H1 (cell line): ENCODE results near the gene ANXA6. TPM values are rescaled to one million over a fixed set of nuclear protein-coding genes. Genes with fewer than 3 reads are reported as not detected.
A peak's percentile ranks its signal among the peaks of the same experiment; 100 is the strongest.

Experiments
- CTCF ChIA-PET: fragments of 300-600 bp; sonication (Branson Sonifier 250); formaldehyde crosslinking; loops from one replicate; lab custom pipeline; 2021; ENCODE audit not compliant: partially characterized antibody; lab: Charles Lee
- POLR2A ChIA-PET: fragments of 300-600 bp; sonication (Branson Sonifier 250); formaldehyde crosslinking; loops from one replicate; lab custom pipeline; 2021; ENCODE audit warnings: inconsistent platforms; ENCODE audit not compliant: partially characterized antibody; lab: Charles Lee
- DNase-seq, 2 experiments: peaks; one replicate each; pipeline versions ENCODE4 v3.0.0 to v3.0.0-alpha.2; 2010 to 2022; ENCODE audit warnings: low spot score in 2 of 2, low read depth in 1 of 2, mixed read lengths in 1 of 2
- FAIRE-seq: peaks from 2 replicates; lab custom pipeline; 2011; peaks lifted over from hg19 to GRCh38; lab: Jason Lieb, UNC
- H2AFZ ChIP-seq: 2 replicates; pipeline ENCODE4 v1.8.1; 2012; ENCODE audit warnings: low read length, inconsistent platforms
- H2AK5ac ChIP-seq: 2 replicates; pipeline ENCODE4 v1.6.1; 2013; ENCODE audit warnings: low read depth, low read length
- H2BK120ac ChIP-seq: replicated peaks from 2 replicates; pipeline ENCODE3; 2013; ENCODE audit warnings: low read depth, low read length, inconsistent platforms
- H2BK12ac ChIP-seq: 2 replicates; pipeline ENCODE4 v1.6.1; 2013; ENCODE audit warnings: low read depth, low read length
- H2BK15ac ChIP-seq: 2 replicates; pipeline ENCODE4 v1.6.1; 2013; ENCODE audit warnings: low read length
- H2BK20ac ChIP-seq: 2 replicates; pipeline ENCODE4 v1.6.1; 2013; ENCODE audit warnings: low read length
- H2BK5ac ChIP-seq: 2 replicates; pipeline ENCODE4 v1.6.1; 2013; ENCODE audit warnings: low read depth, low read length
- H3K14ac ChIP-seq: 2 replicates; pipeline ENCODE4 v1.6.1; 2013; ENCODE audit warnings: inconsistent platforms; ENCODE audit not compliant: insufficient read length
- H3K18ac ChIP-seq: 2 replicates; pipeline ENCODE4 v1.6.1; 2013; ENCODE audit warnings: low read length; ENCODE audit errors: extremely low read depth
- H3K23ac ChIP-seq: 2 replicates; pipeline ENCODE4 v1.6.1; 2013; ENCODE audit warnings: inconsistent platforms; ENCODE audit not compliant: insufficient read length
- H3K23me2 ChIP-seq: 2 replicates; pipeline ENCODE4 v1.6.1; 2013; ENCODE audit warnings: low read depth, low read length
- H3K27ac ChIP-seq: 2 replicates; pipeline ENCODE4 v1.6.1; 2011; ENCODE audit warnings: low read depth, low read length, inconsistent platforms
- H3K27me3 ChIP-seq, 4 experiments: replicated peaks in 1 of 4; 1 replicate in 1 of 4; 2 replicates in 3 of 4; pipeline versions ENCODE4 v1.6.1 to v1.8.1; 2011 to 2013; ENCODE audit warnings: low read length in 3 of 4, mild to moderate bottlenecking in 3 of 4, inconsistent platforms in 2 of 4, mixed read lengths in 2 of 4, moderate library complexity in 1 of 4; ENCODE audit not compliant: control insufficient read depth in 3 of 4, insufficient read depth in 3 of 4; ENCODE audit errors: extremely low read depth in 1 of 4
- H3K36me3 ChIP-seq, 4 experiments: 2 replicates each; pipeline versions ENCODE4 v1.6.1 to v1.8.1; 2011 to 2013; ENCODE audit warnings: mild to moderate bottlenecking in 4 of 4, low read length in 3 of 4, moderate library complexity in 2 of 4, control low read depth in 1 of 4, inconsistent platforms in 1 of 4; ENCODE audit not compliant: insufficient read depth in 4 of 4, control insufficient read depth in 2 of 4
- H3K4ac ChIP-seq: replicated peaks from 2 replicates; pipeline ENCODE3; 2013; ENCODE audit warnings: low read length, low read depth, mixed read lengths, inconsistent platforms; ENCODE audit not compliant: insufficient read length
- H3K4me1 ChIP-seq, 4 experiments: replicated peaks in 1 of 4; 1 replicate in 1 of 4; 2 replicates in 3 of 4; pipeline versions ENCODE4 v1.6.1 to v1.8.1; 2011 to 2013; ENCODE audit warnings: low read length in 3 of 4, inconsistent platforms in 2 of 4, mixed read lengths in 1 of 4; ENCODE audit not compliant: insufficient read depth in 4 of 4, control insufficient read depth in 3 of 4
- H3K4me2 ChIP-seq, 2 experiments: 2 replicates each; pipeline versions ENCODE4 v1.6.1 to v1.8.1; 2011 to 2013; ENCODE audit warnings: low read depth in 2 of 2, low read length in 2 of 2, control low read depth in 1 of 2, inconsistent platforms in 1 of 2, mild to moderate bottlenecking in 1 of 2; ENCODE audit not compliant: insufficient read depth in 1 of 2
- H3K4me3 ChIP-seq, 4 experiments: fragments of 200-600, 300-600 bp in 1 of 4; sonication (generic), shearing (Covaris generic), sonication (Bioruptor Twin) in 1 of 4; 2 replicates each; pipeline versions ENCODE4 v1.5.1 to v1.8.1; 2011 to 2016; ENCODE audit warnings: low read length in 4 of 4, low read depth in 3 of 4, control low read depth in 2 of 4, inconsistent platforms in 2 of 4, mild to moderate bottlenecking in 2 of 4, mixed read lengths in 1 of 4, moderate library complexity in 1 of 4; ENCODE audit not compliant: insufficient read depth in 2 of 4; ENCODE audit errors: extremely low read depth in 1 of 4
- H3K56ac ChIP-seq: replicated peaks from 2 replicates; pipeline ENCODE3; 2013; ENCODE audit warnings: low read depth, mild to moderate bottlenecking, mixed read lengths, low read length, inconsistent platforms; ENCODE audit not compliant: insufficient read length
- H3K79me1 ChIP-seq: 2 replicates; pipeline ENCODE4 v1.6.1; 2013; ENCODE audit warnings: low read depth, low read length, control low read depth
- H3K79me2 ChIP-seq, 2 experiments: 2 replicates each; pipeline versions ENCODE4 v1.6.1 to v1.8.1; 2012 to 2013; ENCODE audit warnings: low read length in 2 of 2, mild to moderate bottlenecking in 2 of 2, inconsistent platforms in 1 of 2; ENCODE audit not compliant: insufficient read depth in 2 of 2, control insufficient read depth in 1 of 2
- H3K9ac ChIP-seq, 4 experiments: replicated peaks in 1 of 4; 1 replicate in 1 of 4; 2 replicates in 3 of 4; pipeline versions ENCODE4 v1.6.1 to v1.8.1; 2011 to 2013; ENCODE audit warnings: low read depth in 3 of 4, low read length in 3 of 4, control low read depth in 2 of 4, mild to moderate bottlenecking in 2 of 4, moderate library complexity in 2 of 4, inconsistent platforms in 1 of 4; ENCODE audit errors: extremely low read depth in 1 of 4
- H3K9me3 ChIP-seq, 2 experiments: 2 replicates each; pipeline versions ENCODE4 v1.6.1 to v1.8.1; 2012 to 2013; ENCODE audit warnings: mild to moderate bottlenecking in 2 of 2, moderate library complexity in 2 of 2, control low read depth in 1 of 2, inconsistent platforms in 1 of 2, low read depth in 1 of 2, low read length in 1 of 2, mixed read lengths in 1 of 2; ENCODE audit not compliant: insufficient read depth in 2 of 2
- H4K20me1 ChIP-seq, 2 experiments: replicated peaks in 1 of 2; 2 replicates each; pipeline versions ENCODE3 to v1.8.1; 2011 to 2013; ENCODE audit warnings: inconsistent platforms in 2 of 2, low read length in 2 of 2, mild to moderate bottlenecking in 1 of 2; ENCODE audit not compliant: insufficient read depth in 2 of 2, control insufficient read depth in 1 of 2
- H4K5ac ChIP-seq: 2 replicates; pipeline ENCODE4 v1.6.1; 2013; ENCODE audit warnings: low read length, low read depth, mixed read lengths, inconsistent platforms; ENCODE audit not compliant: insufficient read length
- H4K8ac ChIP-seq: 2 replicates; pipeline ENCODE4 v1.8.0; 2013; ENCODE audit warnings: mild to moderate bottlenecking, moderate library complexity, low read length, inconsistent platforms; ENCODE audit not compliant: insufficient read depth; ENCODE audit errors: extremely low read depth
- H4K91ac ChIP-seq: replicated peaks from 2 replicates; pipeline ENCODE3; 2013; ENCODE audit warnings: low read length, mixed read lengths, inconsistent platforms; ENCODE audit not compliant: insufficient read length
- CEBPB ChIP-seq: IDR thresholded peaks from 2 replicates; pipeline ENCODE4 v1.6.1; 2012; ENCODE audit warnings: low read depth, low read length
- CHD1 ChIP-seq: IDR thresholded peaks from 2 replicates; pipeline ENCODE4 v1.6.1; 2012; ENCODE audit warnings: low read depth, low read length, improper control_type of control experiment
- GTF2F1 ChIP-seq: IDR thresholded peaks from 2 replicates; pipeline ENCODE4 v1.6.1; 2012; ENCODE audit warnings: low read depth, low read length, improper control_type of control experiment, borderline replicate concordance
- JUND ChIP-seq: IDR thresholded peaks from 2 replicates; pipeline ENCODE4 v1.6.1; 2011; ENCODE audit warnings: mild to moderate bottlenecking, improper control_type of control experiment, low read length
- KDM1A ChIP-seq: fragments of 200-600, 300-600 bp; sonication (generic); IDR thresholded peaks from 2 replicates; pipeline ENCODE4 v1.7.1; 2016; ENCODE audit warnings: mild to moderate bottlenecking, low read length, borderline replicate concordance
- KDM4A ChIP-seq: IDR thresholded peaks from one replicate; pipeline ENCODE4 v1.7.1; 2012; ENCODE audit warnings: low read depth, mild to moderate bottlenecking, moderate library complexity, low read length, inconsistent platforms; ENCODE audit not compliant: severe bottlenecking
- SIRT6 ChIP-seq: IDR thresholded peaks from one replicate; pipeline ENCODE4 v1.7.1; 2012; ENCODE audit warnings: low read length, inconsistent platforms
- TCF12 ChIP-seq: IDR thresholded peaks from 2 replicates; pipeline ENCODE4 v1.6.1; 2011; ENCODE audit warnings: low read depth, mild to moderate bottlenecking, low read length
- WGBS, 2 experiments: shearing (Covaris generic) in 1 of 2; methylation state at CpG; one replicate each; pipeline versions ENCODE4 v1.1.6 to v1.1.7; 2013 to 2015; ENCODE audit warnings: low lambda C conversion rate in 2 of 2, mixed read lengths in 2 of 2, inconsistent platforms in 1 of 2, low coverage in 1 of 2, missing lambda C conversion rate in 1 of 2; ENCODE audit not compliant: insufficient replicate concordance in 2 of 2, insufficient coverage in 1 of 2, insufficient read length in 1 of 2; ENCODE audit errors: extremely low coverage in 1 of 2, missing lambda C conversion rate in 1 of 2; 5-methylcytosine and 5-hydroxymethylcytosine counted together
- polyA plus RNA-seq, 7 experiments: library from polyadenylated mRNA; depleted of rRNA in 3 of 7; stranded (reverse) in 5 of 7; unstranded in 2 of 7; fragments of >200 nt in 5 of 7; fragments of 200-250 nt in 2 of 7; gene quantifications; 1 replicate in 5 of 7; 2 replicates in 1 of 7; 4 replicates in 1 of 7; pipeline versions ENCODE4 v1.2.1 to v1.2.3, GENCODE V29; 2011 to 2013; ENCODE audit warnings: missing spikeins in 2 of 7, mixed read lengths in 2 of 7
- total RNA-seq: library from RNA; stranded (reverse); fragmentation: NEBNext Ultra II Directional; extraction: Animal tissue kit (Norgen Biotek cat#: 25700); gene quantifications from 2 replicates; pipeline ENCODE4 v1.2.1, GENCODE V29; 2021
- TF ChIP-seq, protein P1 (sequence below): IDR thresholded peaks from 2 replicates; pipeline ENCODE4 v1.6.1; 2012; ENCODE audit warnings: inconsistent platforms
- TF ChIP-seq, protein P2 (sequence below), 3 experiments: IDR thresholded peaks; 1 replicate in 2 of 3; 2 replicates in 1 of 3; pipeline versions ENCODE4 v1.5.1 to v1.6.1; 2011; ENCODE audit warnings: low read length in 3 of 3, mild to moderate bottlenecking in 3 of 3, inconsistent platforms in 2 of 3, low read depth in 1 of 3, moderate library complexity in 1 of 3; ENCODE audit not compliant: insufficient read depth in 1 of 3; ENCODE audit errors: control extremely low read depth in 1 of 3

ANXA6 gene
- total and polyA plus RNA-seq, 2 of the 8 experiments (the other 6 are each of a cell fraction or from before 2014, with no cell fraction given) = 61.3 to 78.6 TPM

DNA sequence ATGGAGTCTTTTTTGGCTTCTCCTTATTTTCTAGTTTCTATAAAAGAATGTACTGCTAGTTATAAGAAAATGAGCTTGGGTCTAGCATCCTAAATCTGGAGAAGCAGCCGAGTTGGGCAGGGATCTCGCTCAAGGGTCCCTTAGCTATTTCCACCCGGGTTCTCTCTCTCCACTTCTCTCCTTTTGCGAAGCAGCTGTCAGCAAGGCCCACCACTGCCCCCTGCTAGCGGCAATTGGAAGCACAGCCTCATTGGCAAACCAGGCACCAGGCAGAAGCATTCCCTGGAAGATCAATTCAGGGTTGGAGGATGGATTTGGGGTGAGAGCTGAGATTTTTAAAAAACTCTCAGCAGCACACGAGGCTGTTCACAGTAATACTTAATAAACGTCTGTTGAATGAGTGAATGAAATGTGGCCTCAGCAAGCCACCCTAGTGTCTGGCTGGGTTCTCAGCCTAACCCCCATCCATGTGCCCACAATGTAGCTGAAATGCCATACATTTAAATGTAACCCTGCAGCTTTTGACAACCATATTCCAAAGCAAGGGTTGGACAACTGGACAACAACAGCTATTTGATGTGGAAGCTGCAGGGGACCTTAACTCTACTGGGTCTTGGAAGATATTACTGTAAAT lies 42.2 kb downstream of the ANXA6 start:
- Histone ChIP-seq H3K36me3 (peaks cover 0 to 4% (median 0%) of the 10 kb centered on the region in 4 experiments; a peak in 3 of 8 replicates), H3K79me1 (no peaks in the 10 kb centered on the region)
- POLR2A ChIA-PET = interaction anchor here (1.2 to 3.1 kb wide), 4 partner anchors 11 to 64 kb away, joined by 3 to 11 read pairs (median 4); no protein-coding TSS in a partner anchor
- TF ChIP-seq, protein P1, sequence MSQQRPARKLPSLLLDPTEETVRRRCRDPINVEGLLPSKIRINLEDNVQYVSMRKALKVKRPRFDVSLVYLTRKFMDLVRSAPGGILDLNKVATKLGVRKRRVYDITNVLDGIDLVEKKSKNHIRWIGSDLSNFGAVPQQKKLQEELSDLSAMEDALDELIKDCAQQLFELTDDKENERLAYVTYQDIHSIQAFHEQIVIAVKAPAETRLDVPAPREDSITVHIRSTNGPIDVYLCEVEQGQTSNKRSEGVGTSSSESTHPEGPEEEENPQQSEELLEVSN = no peak
- no peak for TF ChIP-seq JUND
- no peak for TF ChIP-seq CEBPB
- TF ChIP-seq, protein P2, sequence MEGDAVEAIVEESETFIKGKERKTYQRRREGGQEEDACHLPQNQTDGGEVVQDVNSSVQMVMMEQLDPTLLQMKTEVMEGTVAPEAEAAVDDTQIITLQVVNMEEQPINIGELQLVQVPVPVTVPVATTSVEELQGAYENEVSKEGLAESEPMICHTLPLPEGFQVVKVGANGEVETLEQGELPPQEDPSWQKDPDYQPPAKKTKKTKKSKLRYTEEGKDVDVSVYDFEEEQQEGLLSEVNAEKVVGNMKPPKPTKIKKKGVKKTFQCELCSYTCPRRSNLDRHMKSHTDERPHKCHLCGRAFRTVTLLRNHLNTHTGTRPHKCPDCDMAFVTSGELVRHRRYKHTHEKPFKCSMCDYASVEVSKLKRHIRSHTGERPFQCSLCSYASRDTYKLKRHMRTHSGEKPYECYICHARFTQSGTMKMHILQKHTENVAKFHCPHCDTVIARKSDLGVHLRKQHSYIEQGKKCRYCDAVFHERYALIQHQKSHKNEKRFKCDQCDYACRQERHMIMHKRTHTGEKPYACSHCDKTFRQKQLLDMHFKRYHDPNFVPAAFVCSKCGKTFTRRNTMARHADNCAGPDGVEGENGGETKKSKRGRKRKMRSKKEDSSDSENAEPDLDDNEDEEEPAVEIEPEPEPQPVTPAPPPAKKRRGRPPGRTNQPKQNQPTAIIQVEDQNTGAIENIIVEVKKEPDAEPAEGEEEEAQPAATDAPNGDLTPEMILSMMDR (IDR thresholded peaks at IDR 0.05; ENCODE audit: control extremely low read depth in 1 of 3, insufficient read depth in 1 of 3, low read depth in 1 of 3, low read length in 3 of 3) = peak; percentile 88 to 94 (median 92)
- TF ChIP-seq SIRT6 = no peak
- no peak for TF ChIP-seq GTF2F1
- TF ChIP-seq CHD1 = no peak
- TF ChIP-seq KDM1A = no peak
- TF ChIP-seq KDM4A = no peak
- TF ChIP-seq TCF12 = no peak

More for the DNA sequence above, 42.2 kb downstream of the ANXA6 start:
- Histone ChIP-seq H3K27me3 (no peaks in the 10 kb centered on the region), H2BK15ac (no peak overlapping the region), H3K18ac (no peak overlapping the region), H2AFZ (no peak overlapping the region), H2BK5ac (no peak overlapping the region), H3K9me3 (no peaks in the 10 kb centered on the region), H3K27ac (no peak overlapping the region), H3K4ac (no peak overlapping the region), H3K4me1 (no peaks in the 10 kb centered on the region), H3K79me2 (no peaks in the 10 kb centered on the region), H2BK120ac (no peak overlapping the region), H2BK12ac (no peak overlapping the region), H3K14ac (no peak overlapping the region), H3K23me2 (peaks cover 2% of the 10 kb centered on the region; the same call in 1 of the 2 replicates), H3K4me3 (no peak overlapping the region), H2AK5ac (no peak overlapping the region), H3K56ac (no peak overlapping the region), H4K5ac (no peak overlapping the region), H4K8ac (no peak overlapping the region), H4K20me1 (peaks cover 0 to 2% of the 10 kb centered on the region in 2 experiments), H3K4me2 (no peak overlapping the region), H3K23ac (no peak overlapping the region), H4K91ac (no peak overlapping the region), H2BK20ac (no peak overlapping the region), H3K9ac (no peak overlapping the region)
- CTCF ChIA-PET = interaction anchor here (0.6 to 39.8 kb wide), 55 partner anchors 10 to 636 kb away, joined by 3 to 810 read pairs (median 5); partner anchors contain the start of genes ANXA6, GPX3, SLC36A1 and TNIP1
- 15% methylated on average over 7 of the region's 7 CpGs; no CpG with 5 or more reads in 1 of the 2 experiments for WGBS, 2 experiments
- DNase-seq (peak; percentile 58 to 90), FAIRE-seq (no peak)
